HUES48 (cell line): Measurements from ENCODE around the gene ARHGEF33.

ENCODE experiments used
- H3K27ac ChIP-seq: one replicate; pipeline ENCODE4 v1.7.0; 2013; ENCODE audit warnings: low read depth, low read length, inconsistent platforms
- H3K27me3 ChIP-seq: 2 replicates; pipeline ENCODE4 v1.6.1; 2013; ENCODE audit warnings: mild to moderate bottlenecking, low read length; ENCODE audit not compliant: control insufficient read depth, insufficient read depth
- H3K36me3 ChIP-seq: 2 replicates; pipeline ENCODE4 v1.6.1; 2013; ENCODE audit warnings: low read length; ENCODE audit not compliant: control insufficient read depth, insufficient read depth
- H3K4me1 ChIP-seq: 2 replicates; pipeline ENCODE4 v1.6.1; 2013; ENCODE audit warnings: mild to moderate bottlenecking, low read length; ENCODE audit not compliant: control insufficient read depth, insufficient read depth
- H3K4me3 ChIP-seq: 2 replicates; pipeline ENCODE4 v1.5.1; 2013; ENCODE audit warnings: mild to moderate bottlenecking, low read depth, low read length
- H3K9ac ChIP-seq: 2 replicates; pipeline ENCODE4 v1.6.1; 2013; ENCODE audit warnings: mild to moderate bottlenecking, low read depth, low read length, moderate library complexity
- H3K9me3 ChIP-seq: 2 replicates; pipeline ENCODE4 v1.6.1; 2013; ENCODE audit warnings: low read length; ENCODE audit not compliant: control insufficient read depth, insufficient read depth

ARHGEF33 gene

DNA sequence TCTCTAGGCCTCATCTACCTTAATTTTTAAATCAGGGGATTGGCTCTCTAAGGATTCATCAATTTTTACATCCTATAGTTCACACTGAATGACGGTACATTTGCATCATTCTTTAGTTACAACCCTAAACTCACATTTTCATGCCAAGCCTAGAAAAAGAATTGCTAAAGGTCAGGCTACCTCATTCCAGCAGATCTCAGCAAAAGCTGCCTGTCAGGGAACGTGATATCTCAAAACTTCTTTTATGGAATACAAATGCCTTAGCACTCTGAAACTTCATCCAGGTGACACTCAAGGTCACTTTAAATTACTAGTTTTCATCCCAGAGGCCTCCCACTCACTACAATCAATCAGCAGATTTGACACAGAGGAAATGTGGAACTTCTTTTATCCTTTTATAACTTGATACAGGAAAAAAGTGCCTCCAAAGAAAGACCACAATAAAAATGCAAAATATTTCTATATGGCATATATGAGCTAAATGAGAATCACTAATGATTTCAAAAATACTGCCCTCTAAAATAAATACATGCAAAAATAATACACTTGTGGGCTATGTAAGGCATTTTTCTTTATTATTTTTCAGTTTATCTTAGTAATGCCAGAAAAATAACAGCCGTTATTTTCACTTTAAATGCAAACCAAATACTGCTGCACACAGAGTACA lies 91.5 kb downstream of the ARHGEF33 start:
- Histone ChIP-seq H3K9me3 (no peaks in the 10 kb centered on the region), H3K4me1 (peaks cover 20% of the 10 kb centered on the region), H3K4me3 (no peak overlapping the region), H3K27ac (no peak overlapping the region), H3K9ac (no peak overlapping the region), H3K27me3 (no peaks in the 10 kb centered on the region), H3K36me3 (peaks cover 23% of the 10 kb centered on the region)

DNA sequence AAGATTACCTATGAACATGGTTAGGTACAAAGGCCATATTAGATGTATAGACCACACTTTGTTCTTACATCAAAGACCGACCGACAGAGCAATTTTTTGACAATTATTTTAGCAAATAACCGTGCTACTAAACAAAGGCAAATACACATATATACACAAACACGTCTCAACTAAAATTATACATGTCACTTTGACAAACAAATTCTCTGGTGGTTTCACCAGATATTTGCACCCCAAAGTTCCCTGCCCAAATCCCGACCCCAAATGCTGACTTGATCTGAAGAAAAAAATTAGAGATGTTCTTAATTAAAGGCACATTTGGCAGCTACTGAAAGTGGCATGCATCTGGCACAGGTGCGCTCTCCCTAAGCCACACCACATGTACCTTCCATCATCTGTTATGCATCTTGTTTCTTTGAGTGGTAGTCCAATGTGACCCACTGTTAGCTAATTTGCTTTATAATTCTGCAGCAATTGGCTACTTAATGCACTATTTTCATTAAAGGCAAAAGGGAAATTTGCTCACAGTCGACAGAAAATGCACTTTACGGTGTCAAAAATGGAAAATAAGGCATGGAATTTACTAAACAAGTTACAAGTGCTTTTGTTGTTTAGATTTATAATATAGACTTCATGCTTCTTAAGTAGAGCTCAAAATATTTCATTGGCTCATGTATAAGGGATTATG lies 92.1 kb downstream of the ARHGEF33 start:
- H3K9ac ChIP-seq = no peak overlapping the region
- no peak overlapping the region for H3K4me3 ChIP-seq
- peaks cover 20% of the 10 kb centered on the region for H3K4me1 ChIP-seq
- H3K9me3 ChIP-seq = no peaks in the 10 kb centered on the region
- peaks cover 24% of the 10 kb centered on the region for H3K36me3 ChIP-seq
- H3K27me3 ChIP-seq = no peaks in the 10 kb centered on the region
- H3K27ac ChIP-seq = no peak overlapping the region

DNA sequence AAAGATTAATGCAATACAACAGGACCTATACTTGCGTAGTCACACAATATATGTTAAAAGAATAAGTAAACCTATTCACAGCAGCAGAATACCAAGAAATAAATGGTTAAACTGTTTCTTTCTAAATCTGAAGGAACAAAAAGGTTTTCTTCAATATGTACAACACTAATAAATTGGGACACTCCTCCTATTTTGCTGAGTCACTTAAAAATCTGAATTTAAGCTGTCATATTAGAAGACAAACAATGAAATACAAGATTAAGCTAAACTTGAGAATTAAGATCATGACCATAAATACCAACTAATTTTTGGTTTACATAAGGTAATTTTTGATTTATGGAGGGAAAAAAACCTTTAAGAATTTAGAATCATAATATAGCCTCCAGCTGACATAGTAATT lies 92.8 kb downstream of the ARHGEF33 start:
- H3K27me3 ChIP-seq = no peaks in the 10 kb centered on the region
- no peak overlapping the region for H3K4me3 ChIP-seq
- no peaks in the 10 kb centered on the region for H3K9me3 ChIP-seq
- peaks cover 20% of the 10 kb centered on the region for H3K4me1 ChIP-seq
- H3K27ac ChIP-seq = no peak overlapping the region
- no peak overlapping the region for H3K9ac ChIP-seq
- peaks cover 31% of the 10 kb centered on the region for H3K36me3 ChIP-seq

DNA sequence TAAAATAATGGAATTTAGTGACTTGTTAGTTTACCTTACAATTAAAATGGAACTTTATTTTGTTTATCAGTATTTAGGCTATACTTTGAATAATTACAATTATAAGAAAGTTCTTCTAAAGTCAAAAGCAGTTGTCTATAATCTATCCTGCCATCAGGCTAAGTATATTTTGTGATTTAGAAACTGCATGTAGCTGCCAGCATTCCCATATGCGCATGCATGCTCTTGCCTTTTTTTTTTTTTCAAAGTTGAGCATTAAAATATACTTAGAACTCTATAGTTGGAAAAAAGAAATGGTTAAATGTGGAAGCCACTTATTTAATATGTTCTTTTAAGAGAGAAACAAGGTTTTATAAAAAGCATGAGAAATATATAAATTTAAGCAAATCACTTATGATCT lies 99.0 kb downstream of the ARHGEF33 start:
- H3K4me1 ChIP-seq = peaks cover 5% of the 10 kb centered on the region; the same call in 1 of the 2 replicates
- no peaks in the 10 kb centered on the region for H3K9me3 ChIP-seq
- no peak overlapping the region for H3K27ac ChIP-seq
- peaks cover 41% of the 10 kb centered on the region for H3K36me3 ChIP-seq
- H3K27me3 ChIP-seq = no peaks in the 10 kb centered on the region
- H3K4me3 ChIP-seq = no peak overlapping the region
- H3K9ac ChIP-seq = no peak overlapping the region

DNA sequence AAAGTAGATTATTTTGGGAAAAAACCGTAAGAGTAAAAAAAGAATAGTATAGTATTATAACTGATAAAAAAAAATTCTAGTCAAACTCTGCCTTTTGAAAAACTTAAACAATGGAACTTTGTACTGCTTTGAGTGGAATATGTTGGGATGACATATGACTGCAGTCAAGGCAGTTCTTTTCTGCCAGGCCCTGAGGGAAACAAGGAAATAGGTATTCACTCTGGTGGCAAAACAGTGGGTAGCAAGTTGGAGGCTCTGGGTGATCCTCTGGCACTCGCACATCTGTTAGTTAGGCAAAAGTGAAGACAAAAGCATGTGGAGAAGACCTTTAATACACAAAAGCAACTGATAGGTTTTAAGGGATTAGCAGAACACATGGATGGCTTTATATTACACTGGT lies 102.2 kb downstream of the ARHGEF33 start:
- peaks cover 47% of the 10 kb centered on the region for H3K36me3 ChIP-seq
- no peaks in the 10 kb centered on the region for H3K27me3 ChIP-seq
- peaks cover 5% of the 10 kb centered on the region; the same call in 1 of the 2 replicates for H3K4me1 ChIP-seq
- H3K4me3 ChIP-seq = no peak overlapping the region
- H3K9me3 ChIP-seq = no peaks in the 10 kb centered on the region
- no peak overlapping the region for H3K9ac ChIP-seq
- no peak overlapping the region for H3K27ac ChIP-seq

DNA sequence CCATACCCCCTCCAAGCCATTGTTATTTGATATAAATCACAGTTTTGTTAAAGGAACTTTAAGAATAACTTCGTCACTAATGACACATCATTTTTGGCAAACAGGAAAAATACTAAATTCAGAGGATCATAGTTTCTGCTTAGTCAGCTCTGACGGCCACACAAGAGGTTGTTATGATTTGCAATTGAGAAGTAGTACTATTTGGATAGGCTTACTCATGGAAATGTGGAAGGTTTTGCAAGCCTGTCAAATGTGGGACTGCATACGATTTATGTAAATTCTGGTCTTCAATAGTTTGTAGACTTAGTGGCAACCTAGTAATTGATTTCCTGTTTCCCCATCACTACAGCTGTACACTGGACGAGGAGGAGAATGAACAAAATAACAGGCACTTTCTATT lies 108.1 kb downstream of the ARHGEF33 start:
- H3K9ac ChIP-seq = no peak overlapping the region
- H3K36me3 ChIP-seq = peaks cover 59% of the 10 kb centered on the region

DNA sequence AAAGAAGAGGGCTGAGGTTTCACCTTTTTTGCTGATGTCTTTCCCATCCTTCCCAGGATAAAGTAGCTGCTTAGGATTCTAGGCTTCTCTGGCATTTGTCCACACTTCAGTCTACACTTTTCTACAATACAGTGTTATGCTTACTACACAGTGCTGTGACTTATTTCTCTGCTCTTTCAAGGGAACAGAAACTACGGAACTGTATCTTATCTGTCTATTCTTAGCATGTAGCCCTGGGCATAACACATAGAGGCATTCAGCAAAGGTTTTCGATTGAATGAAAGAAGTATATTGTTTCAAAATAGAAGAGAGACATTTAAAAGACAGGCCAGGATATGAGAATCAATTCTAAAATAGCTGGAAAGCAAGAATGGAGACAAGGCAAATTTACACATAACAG lies 110.9 kb downstream of the ARHGEF33 start:
- Histone ChIP-seq H3K9ac (no peak overlapping the region), H3K27me3 (no peaks in the 10 kb centered on the region), H3K4me1 (peaks cover 16% of the 10 kb centered on the region), H3K9me3 (no peaks in the 10 kb centered on the region), H3K4me3 (no peak overlapping the region), H3K27ac (no peak overlapping the region), H3K36me3 (peaks cover 58% of the 10 kb centered on the region)

More for the DNA sequence above, 108.1 kb downstream of the ARHGEF33 start:
- H3K4me1 ChIP-seq = peaks cover 16% of the 10 kb centered on the region
- H3K27me3 ChIP-seq = no peaks in the 10 kb centered on the region
- no peaks in the 10 kb centered on the region for H3K9me3 ChIP-seq
- no peak overlapping the region for H3K27ac ChIP-seq
- H3K4me3 ChIP-seq = no peak overlapping the region; the same call in 1 of the 2 replicates

DNA sequence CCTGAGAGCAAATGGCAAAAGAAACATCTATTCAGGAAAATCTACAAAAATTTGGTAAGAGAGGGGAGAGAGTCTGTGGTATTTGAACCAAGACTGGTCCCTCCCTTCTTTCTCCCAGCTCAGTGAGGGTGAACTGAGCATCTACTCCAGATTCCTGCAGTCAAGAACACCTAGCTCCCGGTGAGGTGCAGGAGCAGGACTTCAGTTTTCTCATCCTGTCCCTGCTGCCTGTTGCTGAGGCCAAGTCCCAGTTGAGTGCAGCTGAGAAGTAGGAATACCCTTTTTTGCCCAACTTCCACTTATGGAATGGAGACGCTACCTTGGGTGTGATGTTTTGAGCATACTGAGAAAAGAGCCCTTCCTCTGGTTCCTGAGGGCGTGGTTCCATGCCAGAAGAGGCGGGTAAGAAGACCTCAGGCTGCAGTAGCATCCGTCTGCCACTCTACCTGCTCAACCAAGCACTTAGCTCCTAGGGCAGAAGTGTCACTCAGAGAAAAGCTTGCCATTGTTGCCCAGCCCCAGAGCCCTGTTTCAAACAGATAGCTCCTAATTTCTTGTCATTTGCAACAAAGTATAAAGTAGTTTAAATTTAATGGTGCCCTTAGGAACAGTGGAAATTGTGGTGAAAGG lies 118.3 kb downstream of the ARHGEF33 start:
- Histone ChIP-seq H3K27me3 (no peaks in the 10 kb centered on the region), H3K4me3 (no peak overlapping the region), H3K9me3 (no peaks in the 10 kb centered on the region), H3K36me3 (peaks cover 73% of the 10 kb centered on the region), H3K27ac (peak overlapping the region; percentile 12), H3K9ac (no peak overlapping the region), H3K4me1 (peaks cover 24% of the 10 kb centered on the region)

DNA sequence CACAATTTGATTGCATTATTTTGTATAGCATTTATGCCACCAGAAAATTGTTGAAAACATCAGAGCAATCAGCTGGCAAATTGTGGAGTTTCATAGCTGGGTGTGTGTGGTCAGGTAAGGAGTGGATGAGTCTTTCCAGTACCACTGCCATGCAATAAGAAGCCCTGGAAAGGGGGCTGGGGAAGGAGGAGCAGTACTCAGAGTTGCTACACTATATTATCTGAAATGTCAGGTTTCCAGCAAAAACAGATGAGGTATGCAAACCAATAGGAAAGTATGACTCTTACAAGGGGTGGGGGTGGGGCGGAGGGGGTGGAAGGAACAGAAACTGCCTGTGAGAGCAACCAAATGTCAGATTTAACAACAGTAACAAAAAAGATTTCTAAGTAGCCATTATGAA lies 119.0 kb downstream of the ARHGEF33 start:
- peaks cover 24% of the 10 kb centered on the region for H3K4me1 ChIP-seq
- H3K9me3 ChIP-seq = no peaks in the 10 kb centered on the region
- H3K27me3 ChIP-seq = no peaks in the 10 kb centered on the region
- no peak overlapping the region for H3K4me3 ChIP-seq
- no peak overlapping the region for H3K9ac ChIP-seq
- no peak overlapping the region for H3K27ac ChIP-seq
- peaks cover 73% of the 10 kb centered on the region for H3K36me3 ChIP-seq

DNA sequence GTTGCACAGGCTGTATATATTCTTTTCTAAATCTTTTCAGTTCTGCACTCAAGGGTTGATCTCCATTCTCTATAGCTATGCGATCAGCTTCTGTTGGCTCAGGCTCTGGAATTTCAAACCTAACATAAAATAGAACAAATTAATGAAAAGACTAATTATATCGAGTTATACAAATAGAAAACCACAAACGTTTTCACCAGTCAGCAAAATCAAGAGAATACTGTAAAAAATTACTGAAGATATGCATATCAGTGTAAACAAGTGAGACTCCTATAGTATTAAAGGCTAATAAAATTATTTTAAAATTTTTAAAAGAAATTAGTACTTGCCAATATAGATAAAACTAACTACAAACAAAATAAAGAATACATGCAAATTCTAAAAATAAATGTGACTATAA lies 124.2 kb downstream of the ARHGEF33 start:
- Histone ChIP-seq H3K4me3 (no peak overlapping the region), H3K27ac (no peak overlapping the region), H3K27me3 (no peaks in the 10 kb centered on the region), H3K9me3 (no peaks in the 10 kb centered on the region), H3K36me3 (peaks cover 33% of the 10 kb centered on the region), H3K4me1 (peaks cover 20% of the 10 kb centered on the region), H3K9ac (no peak overlapping the region)

DNA sequence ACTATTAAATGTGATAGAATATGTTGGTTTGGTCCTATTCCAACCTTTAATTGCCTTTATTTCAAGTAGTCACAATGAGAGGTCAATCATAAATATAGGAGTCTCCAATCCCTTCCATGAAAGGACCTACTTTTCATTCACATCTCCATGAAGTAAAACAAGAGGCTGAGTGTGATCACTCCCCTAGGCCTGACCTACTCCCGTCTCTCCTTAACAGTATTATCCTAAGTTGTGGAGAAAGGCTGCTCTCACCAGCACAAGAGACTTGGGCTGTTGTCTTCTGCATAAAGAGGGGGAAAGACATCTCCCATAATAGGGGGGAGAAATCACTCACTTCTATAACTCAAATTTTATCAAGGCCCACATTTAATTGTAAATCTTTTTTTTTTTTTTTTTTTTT lies 125.7 kb downstream of the ARHGEF33 start:
- H3K4me3 ChIP-seq = no peak overlapping the region
- no peaks in the 10 kb centered on the region for H3K27me3 ChIP-seq
- H3K27ac ChIP-seq = no peak overlapping the region
- peaks cover 30% of the 10 kb centered on the region for H3K36me3 ChIP-seq
- H3K9me3 ChIP-seq = no peaks in the 10 kb centered on the region
- peaks cover 28% of the 10 kb centered on the region for H3K4me1 ChIP-seq
- H3K9ac ChIP-seq = no peak overlapping the region
